ENCODE data around the gene SPOCK1. TPM values are rescaled to one million over a fixed set of nuclear protein-coding genes. Genes with fewer than 3 reads are reported as not detected.
A peak's percentile ranks its signal among the peaks of the same experiment; 100 is the strongest.

SPOCK1 gene
- polyA plus RNA-seq, 1 experiment = 76.0 TPM

- CTCF ChIA-PET = interaction anchor here (1.4 kb wide), 1 partner anchor 118 kb away, joined by 4 read pairs; no protein-coding TSS in a partner anchor
- Histone ChIP-seq H3K4me3 (ENCODE audit: low read depth, low read length) (no peak overlapping the region), H3K27me3 (ENCODE audit: control insufficient read depth, insufficient read depth, low read length) (no peaks in the 10 kb centered on the region), H3K27ac (ENCODE audit: low read depth, low read length) (no peak overlapping the region), H3K9me3 (ENCODE audit: control insufficient read depth, insufficient read depth, low read length) (no peaks in the 10 kb centered on the region)
- DNase-seq (ENCODE audit: low read depth, low spot score) = no peak
- TF ChIP-seq CTCF (IDR thresholded peaks at IDR 0.05; ENCODE audit: low read depth, low read length) = no peak
- POLR2A ChIA-PET = no interaction called here
Observed at GRCh38 chr5:137437774-137438173, 61.4 kb downstream of the SPOCK1 start.

GRCh38 chr5:137433539-137433938 is 65.6 kb downstream of the SPOCK1 start:
- DNase-seq (ENCODE audit: low read depth, low spot score) = no peak
- Histone ChIP-seq H3K27me3 (ENCODE audit: control insufficient read depth, insufficient read depth, low read length) (no peaks in the 10 kb centered on the region), H3K4me3 (ENCODE audit: low read depth, low read length) (no peak overlapping the region), H3K9me3 (ENCODE audit: control insufficient read depth, insufficient read depth, low read length) (no peaks in the 10 kb centered on the region), H3K27ac (ENCODE audit: low read depth, low read length) (no peak overlapping the region)
- TF ChIP-seq CTCF (IDR thresholded peaks at IDR 0.05; ENCODE audit: low read depth, low read length) = no peak
- CTCF ChIA-PET = no interaction called here
- POLR2A ChIA-PET = no interaction called here

GRCh38 chr5:137432376-137432775 is 66.8 kb downstream of the SPOCK1 start:
- no peaks in the 10 kb centered on the region for H3K27me3 ChIP-seq (ENCODE audit: control insufficient read depth, insufficient read depth, low read length)
- DNase-seq (ENCODE audit: low read depth, low spot score) = no peak
- no peak for TF ChIP-seq CTCF (IDR thresholded peaks at IDR 0.05; ENCODE audit: low read depth, low read length)
- POLR2A ChIA-PET = no interaction called here
- CTCF ChIA-PET = no interaction called here
- no peak overlapping the region for H3K4me3 ChIP-seq (ENCODE audit: low read depth, low read length)
- no peaks in the 10 kb centered on the region for H3K9me3 ChIP-seq (ENCODE audit: control insufficient read depth, insufficient read depth, low read length)
- H3K27ac ChIP-seq (ENCODE audit: low read depth, low read length) = no peak overlapping the region

- ChIA-PET POLR2A (no interaction called here), CTCF (interaction anchor here (1.5 kb wide), 1 partner anchor 68 kb away, joined by 3 read pairs; the partner anchor contains the start of gene SPOCK1)
- H3K4me3 ChIP-seq (ENCODE audit: low read depth, low read length) = no peak overlapping the region
- H3K27me3 ChIP-seq (ENCODE audit: control insufficient read depth, insufficient read depth, low read length) = no peaks in the 10 kb centered on the region
- H3K27ac ChIP-seq (ENCODE audit: low read depth, low read length) = no peak overlapping the region
- no peak for TF ChIP-seq CTCF (IDR thresholded peaks at IDR 0.05; ENCODE audit: low read depth, low read length)
- no peaks in the 10 kb centered on the region for H3K9me3 ChIP-seq (ENCODE audit: control insufficient read depth, insufficient read depth, low read length)
- no peak for DNase-seq (ENCODE audit: low read depth, low spot score)
Observed at GRCh38 chr5:137431051-137431450, 68.1 kb downstream of the SPOCK1 start.

- H3K4me3 ChIP-seq (ENCODE audit: low read depth, low read length) = no peak overlapping the region
- H3K27ac ChIP-seq (ENCODE audit: low read depth, low read length) = peak overlapping the region; percentile 63
- H3K9me3 ChIP-seq (ENCODE audit: control insufficient read depth, insufficient read depth, low read length) = no peaks in the 10 kb centered on the region
- ChIA-PET POLR2A (no interaction called here), CTCF (interaction anchor here (0.7 to 1.5 kb wide), 2 partner anchors 64 to 95 kb away, joined by 4 to 5 read pairs; no protein-coding TSS in a partner anchor)
- TF ChIP-seq CTCF (IDR thresholded peaks at IDR 0.05; ENCODE audit: low read depth, low read length) = no peak
- DNase-seq (ENCODE audit: low read depth, low spot score) = no peak
- H3K27me3 ChIP-seq (ENCODE audit: control insufficient read depth, insufficient read depth, low read length) = no peaks in the 10 kb centered on the region
Observed at GRCh38 chr5:137415231-137415681, 83.9 kb downstream of the SPOCK1 start.

Measured in AG04450 (cell line).